Measurements from ENCODE around the gene CYSLTR2. TPM values are rescaled to one million over a fixed set of nuclear protein-coding genes. Genes with fewer than 3 reads are reported as not detected.

The CYSLTR2 gene
- total and polyA plus RNA-seq, 9 of the 15 experiments (the other 6 are each of a cell fraction or from before 2014, with no cell fraction given), result not detected

DNA sequence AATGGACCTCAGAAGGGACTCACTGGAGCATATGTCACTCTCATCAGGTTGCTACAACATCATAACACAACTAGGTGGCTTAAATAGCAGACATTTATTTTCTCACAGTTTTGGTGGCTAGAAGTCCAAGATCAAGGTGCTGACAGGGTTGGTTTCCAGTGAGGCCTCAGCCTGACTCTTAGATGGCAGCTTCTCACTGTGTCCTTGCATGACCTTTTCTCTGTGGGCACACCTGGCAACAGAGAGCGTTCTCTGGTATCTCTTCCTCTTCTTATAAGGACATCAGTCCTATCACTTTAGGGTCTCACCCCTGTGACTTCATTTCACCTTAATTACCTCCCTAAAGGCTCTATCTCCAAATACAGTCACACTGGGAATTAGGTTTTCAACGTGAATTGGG is 74.5 kb downstream of the CYSLTR2 start:
- peaks cover 2 to 3% of the 10 kb centered on the region in 2 experiments; a peak in 4 of 5 replicates for H3K4me1 ChIP-seq (replicated peaks in 1 of 2; ENCODE audit: control insufficient read depth in 2 of 2, insufficient read depth in 2 of 2, low read length in 2 of 2)
- H3K9me3 ChIP-seq (replicated peaks; ENCODE audit: control insufficient read depth, insufficient read depth, low read depth, low read length), result no peaks in the 10 kb centered on the region
- H3K36me3 ChIP-seq (ENCODE audit: control insufficient read depth, insufficient read depth, low read length), result no peaks in the 10 kb centered on the region
- no peak overlapping the region for H2AFZ ChIP-seq (ENCODE audit: low read depth, low read length)
- POLR2A ChIA-PET, result no interaction called here
- CTCF ChIA-PET (ENCODE audit: low intra/inter-chr PET ratio), result no interaction called here
- in situ Hi-C loops (cut with MboI), result no loop called here
- no peak for ATAC-seq
- H3K9me1 ChIP-seq (ENCODE audit: control insufficient read depth, insufficient read depth, low read length), result no peaks in the 10 kb centered on the region
- no peak overlapping the region for H3K27ac ChIP-seq (ENCODE audit: extremely low read depth, low read depth, low read length)
- no peak overlapping the region for H3K4me3 ChIP-seq
- H4K20me1 ChIP-seq (replicated peaks; ENCODE audit: control insufficient read depth, insufficient read depth, low read length), result no peaks in the 10 kb centered on the region
- no TSS peak for BruUV-seq (replicated peaks)
- intact Hi-C loops (cut with micrococcal nuclease), result no loop called here
- no peaks in the 10 kb centered on the region for H3K79me2 ChIP-seq (ENCODE audit: control insufficient read depth, insufficient read depth, low read length)
- H3K9ac ChIP-seq (ENCODE audit: insufficient read depth in 1 of 2, low read depth in 2 of 2, low read length in 2 of 2), result no peak overlapping the region
- WGBS (ENCODE audit: insufficient coverage, low coverage, missing lambda C conversion rate), result no CpG with 5 or more reads among the region's 2 CpGs
- no peak overlapping the region for H3K4me2 ChIP-seq (ENCODE audit: insufficient read depth, low read length)
- DNase-seq (ENCODE audit: extremely low read depth in 1 of 4, low spot score in 3 of 4), result no peak
- H3K27me3 ChIP-seq (ENCODE audit: control insufficient read depth in 2 of 2, insufficient read depth in 2 of 2, low read length in 2 of 2), result no peaks in the 10 kb centered on the region; a peak in 1 of 5 replicates
- FAIRE-seq, result no peak
- no peak for TF ChIP-seq E2F1 (CRISPR knock-in tag; IDR thresholded peaks at IDR 0.05)
- no peak for TF ChIP-seq TCF7L2 (IDR thresholded peaks at IDR 0.05; ENCODE audit: low read depth, low read length)
- TF ChIP-seq ZNF175 (CRISPR knock-in tag; IDR thresholded peaks at IDR 0.05; ENCODE audit: low read depth), result no peak
- no peak for TF ChIP-seq HNRNPK (IDR thresholded peaks at IDR 0.05; ENCODE audit: low read depth, low read length, poor library complexity, severe bottlenecking)
- no peak for TF ChIP-seq NR2F6 (CRISPR knock-in tag; IDR thresholded peaks at IDR 0.05)
- TF ChIP-seq, protein P1, sequence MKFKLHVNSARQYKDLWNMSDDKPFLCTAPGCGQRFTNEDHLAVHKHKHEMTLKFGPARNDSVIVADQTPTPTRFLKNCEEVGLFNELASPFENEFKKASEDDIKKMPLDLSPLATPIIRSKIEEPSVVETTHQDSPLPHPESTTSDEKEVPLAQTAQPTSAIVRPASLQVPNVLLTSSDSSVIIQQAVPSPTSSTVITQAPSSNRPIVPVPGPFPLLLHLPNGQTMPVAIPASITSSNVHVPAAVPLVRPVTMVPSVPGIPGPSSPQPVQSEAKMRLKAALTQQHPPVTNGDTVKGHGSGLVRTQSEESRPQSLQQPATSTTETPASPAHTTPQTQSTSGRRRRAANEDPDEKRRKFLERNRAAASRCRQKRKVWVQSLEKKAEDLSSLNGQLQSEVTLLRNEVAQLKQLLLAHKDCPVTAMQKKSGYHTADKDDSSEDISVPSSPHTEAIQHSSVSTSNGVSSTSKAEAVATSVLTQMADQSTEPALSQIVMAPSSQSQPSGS (CRISPR knock-in tag; IDR thresholded peaks at IDR 0.05), result no peak
- TF ChIP-seq ZFP36 (IDR thresholded peaks at IDR 0.05; ENCODE audit: low read depth, low read length, partially characterized antibody), result no peak
- no peak for TF ChIP-seq ZBTB17 (CRISPR knock-in tag; IDR thresholded peaks at IDR 0.05)
- TF ChIP-seq, protein P2, sequence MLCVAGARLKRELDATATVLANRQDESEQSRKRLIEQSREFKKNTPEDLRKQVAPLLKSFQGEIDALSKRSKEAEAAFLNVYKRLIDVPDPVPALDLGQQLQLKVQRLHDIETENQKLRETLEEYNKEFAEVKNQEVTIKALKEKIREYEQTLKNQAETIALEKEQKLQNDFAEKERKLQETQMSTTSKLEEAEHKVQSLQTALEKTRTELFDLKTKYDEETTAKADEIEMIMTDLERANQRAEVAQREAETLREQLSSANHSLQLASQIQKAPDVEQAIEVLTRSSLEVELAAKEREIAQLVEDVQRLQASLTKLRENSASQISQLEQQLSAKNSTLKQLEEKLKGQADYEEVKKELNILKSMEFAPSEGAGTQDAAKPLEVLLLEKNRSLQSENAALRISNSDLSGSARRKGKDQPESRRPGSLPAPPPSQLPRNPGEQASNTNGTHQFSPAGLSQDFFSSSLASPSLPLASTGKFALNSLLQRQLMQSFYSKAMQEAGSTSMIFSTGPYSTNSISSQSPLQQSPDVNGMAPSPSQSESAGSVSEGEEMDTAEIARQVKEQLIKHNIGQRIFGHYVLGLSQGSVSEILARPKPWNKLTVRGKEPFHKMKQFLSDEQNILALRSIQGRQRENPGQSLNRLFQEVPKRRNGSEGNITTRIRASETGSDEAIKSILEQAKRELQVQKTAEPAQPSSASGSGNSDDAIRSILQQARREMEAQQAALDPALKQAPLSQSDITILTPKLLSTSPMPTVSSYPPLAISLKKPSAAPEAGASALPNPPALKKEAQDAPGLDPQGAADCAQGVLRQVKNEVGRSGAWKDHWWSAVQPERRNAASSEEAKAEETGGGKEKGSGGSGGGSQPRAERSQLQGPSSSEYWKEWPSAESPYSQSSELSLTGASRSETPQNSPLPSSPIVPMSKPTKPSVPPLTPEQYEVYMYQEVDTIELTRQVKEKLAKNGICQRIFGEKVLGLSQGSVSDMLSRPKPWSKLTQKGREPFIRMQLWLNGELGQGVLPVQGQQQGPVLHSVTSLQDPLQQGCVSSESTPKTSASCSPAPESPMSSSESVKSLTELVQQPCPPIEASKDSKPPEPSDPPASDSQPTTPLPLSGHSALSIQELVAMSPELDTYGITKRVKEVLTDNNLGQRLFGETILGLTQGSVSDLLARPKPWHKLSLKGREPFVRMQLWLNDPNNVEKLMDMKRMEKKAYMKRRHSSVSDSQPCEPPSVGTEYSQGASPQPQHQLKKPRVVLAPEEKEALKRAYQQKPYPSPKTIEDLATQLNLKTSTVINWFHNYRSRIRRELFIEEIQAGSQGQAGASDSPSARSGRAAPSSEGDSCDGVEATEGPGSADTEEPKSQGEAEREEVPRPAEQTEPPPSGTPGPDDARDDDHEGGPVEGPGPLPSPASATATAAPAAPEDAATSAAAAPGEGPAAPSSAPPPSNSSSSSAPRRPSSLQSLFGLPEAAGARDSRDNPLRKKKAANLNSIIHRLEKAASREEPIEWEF (CRISPR knock-in tag; IDR thresholded peaks at IDR 0.05), result no peak
- no peak for TF ChIP-seq CBX3 (IDR thresholded peaks at IDR 0.05; ENCODE audit: borderline replicate concordance in 1 of 2, low read length in 2 of 2)
- TF ChIP-seq, protein P3, sequence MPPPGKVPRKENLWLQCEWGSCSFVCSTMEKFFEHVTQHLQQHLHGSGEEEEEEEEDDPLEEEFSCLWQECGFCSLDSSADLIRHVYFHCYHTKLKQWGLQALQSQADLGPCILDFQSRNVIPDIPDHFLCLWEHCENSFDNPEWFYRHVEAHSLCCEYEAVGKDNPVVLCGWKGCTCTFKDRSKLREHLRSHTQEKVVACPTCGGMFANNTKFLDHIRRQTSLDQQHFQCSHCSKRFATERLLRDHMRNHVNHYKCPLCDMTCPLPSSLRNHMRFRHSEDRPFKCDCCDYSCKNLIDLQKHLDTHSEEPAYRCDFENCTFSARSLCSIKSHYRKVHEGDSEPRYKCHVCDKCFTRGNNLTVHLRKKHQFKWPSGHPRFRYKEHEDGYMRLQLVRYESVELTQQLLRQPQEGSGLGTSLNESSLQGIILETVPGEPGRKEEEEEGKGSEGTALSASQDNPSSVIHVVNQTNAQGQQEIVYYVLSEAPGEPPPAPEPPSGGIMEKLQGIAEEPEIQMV (tag; conservative IDR thresholded peaks at IDR 0.05; ENCODE audit: low read depth), result no peak

Measured in K562 (cell line).